Common myeloid progenitor, CD34-positive (primary cell): ENCODE results near the gene KLHL20.

Experiments used
- CTCF ChIA-PET: fragments of 350-600 bp; sonication (Branson Sonifier 250); formaldehyde crosslinking; loops from one replicate; lab custom pipeline; 2021; ENCODE audit warnings: antibody characterized with exemption; lab: Charles Lee
- POLR2A ChIA-PET: fragments of 350-600 bp; sonication (Branson Sonifier 250); formaldehyde crosslinking; loops from one replicate; lab custom pipeline; 2021; ENCODE audit warnings: antibody characterized with exemption; lab: Charles Lee
- DNase-seq, 3 donors: peaks; one replicate each; pipeline versions ENCODE4 v3.0.0 to v3.0.0-alpha.2; 2013
- H3K27ac ChIP-seq, 2 experiments: 1 replicate in 1 of 2; 2 replicates in 1 of 2; pipeline ENCODE4 v1.7.0; 2013; ENCODE audit warnings: inconsistent platforms in 2 of 2, low read length in 2 of 2, mild to moderate bottlenecking in 2 of 2, low read depth in 1 of 2, moderate library complexity in 1 of 2; ENCODE audit not compliant: severe bottlenecking in 2 of 2, insufficient read depth in 1 of 2, poor library complexity in 1 of 2
- H3K27me3 ChIP-seq, 5 experiments: replicated peaks in 2 of 5; 1 replicate in 3 of 5; 2 replicates in 2 of 5; pipeline versions ENCODE4 v1.6.1 to v1.7.0; 2013; ENCODE audit warnings: low read length in 4 of 5, mild to moderate bottlenecking in 2 of 5, moderate library complexity in 2 of 5, inconsistent platforms in 1 of 5; ENCODE audit not compliant: insufficient read depth in 5 of 5, control insufficient read depth in 4 of 5
- H3K36me3 ChIP-seq, 4 experiments: 1 replicate in 2 of 4; 2 replicates in 2 of 4; pipeline versions ENCODE4 v1.6.1 to v1.7.0; 2013; ENCODE audit warnings: low read length in 3 of 4, control low read depth in 1 of 4, mild to moderate bottlenecking in 1 of 4; ENCODE audit not compliant: control insufficient read depth in 4 of 4, insufficient read depth in 4 of 4
- H3K4me1 ChIP-seq, 4 experiments: 1 replicate in 3 of 4; 2 replicates in 1 of 4; pipeline versions ENCODE4 v1.6.1 to v1.7.1; 2013; ENCODE audit warnings: low read length in 3 of 4, mild to moderate bottlenecking in 3 of 4, control low read depth in 1 of 4, inconsistent platforms in 1 of 4, moderate library complexity in 1 of 4; ENCODE audit not compliant: control insufficient read depth in 4 of 4, insufficient read depth in 4 of 4; ENCODE audit errors: control extremely low read depth in 1 of 4
- H3K4me3 ChIP-seq, 7 experiments: 1 replicate in 4 of 7; 2 replicates in 3 of 7; pipeline versions ENCODE4 v1.5.1 to v1.7.0; 2013; ENCODE audit warnings: mild to moderate bottlenecking in 7 of 7, low read length in 6 of 7, moderate library complexity in 6 of 7, inconsistent platforms in 2 of 7, low read depth in 2 of 7, control low read depth in 1 of 7; ENCODE audit not compliant: insufficient read depth in 4 of 7, control insufficient read depth in 1 of 7; ENCODE audit errors: extremely low read depth in 1 of 7
- H3K9me3 ChIP-seq, 5 experiments: 1 replicate in 4 of 5; 2 replicates in 1 of 5; pipeline versions ENCODE4 v1.6.1 to v1.7.1; 2013; ENCODE audit warnings: low read length in 4 of 5, mild to moderate bottlenecking in 2 of 5, inconsistent platforms in 1 of 5, low read depth in 1 of 5, moderate library complexity in 1 of 5; ENCODE audit not compliant: control insufficient read depth in 4 of 5, insufficient read depth in 2 of 5; ENCODE audit errors: control extremely low read depth in 1 of 5
- WGBS: methylation state at CpG from one replicate; pipeline ENCODE4 v1.1.5; 2013; ENCODE audit not compliant: insufficient coverage; 5-methylcytosine and 5-hydroxymethylcytosine counted together

KLHL20 gene

GRCh38 chr1:173821680-173822079, 106.9 kb downstream of the KLHL20 start:
- ChIA-PET CTCF (no interaction called here), POLR2A (no interaction called here)

DNA sequence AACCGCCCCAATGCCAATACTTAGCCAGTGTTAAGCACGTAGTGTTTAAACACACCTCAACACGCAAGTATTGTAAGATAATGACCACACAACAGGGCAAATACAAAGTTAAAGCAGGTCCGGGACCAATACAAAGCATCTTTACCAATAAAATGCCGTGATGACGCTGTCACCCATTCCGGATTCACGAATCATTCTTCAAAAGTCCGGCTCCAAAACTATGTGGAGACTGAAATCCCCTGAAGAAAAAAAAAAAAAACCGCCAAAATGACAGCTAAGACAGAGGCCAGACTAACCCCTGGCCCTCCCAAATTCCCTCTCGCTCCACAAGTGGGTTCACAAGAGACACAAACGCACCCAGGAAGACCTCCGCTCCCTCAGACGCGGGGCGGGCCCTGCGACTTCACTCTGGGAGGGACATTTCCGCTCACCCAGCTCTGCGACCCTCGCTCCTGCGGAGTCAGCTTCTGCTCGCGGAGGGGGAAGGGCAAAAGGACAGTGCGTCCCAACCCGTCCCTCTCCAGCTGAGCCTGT, 109.1 kb downstream of the KLHL20 start:
- WGBS: 0% methylated on average over 20 of the region's 25 CpGs
- peaks cover 0 to 13% (median 1%) of the 10 kb centered on the region in 4 experiments for H3K36me3 ChIP-seq
- DNase-seq: no peak
- no peaks in the 10 kb centered on the region for H3K27me3 ChIP-seq
- H3K4me1 ChIP-seq: peaks cover 9 to 29% (median 10%) of the 10 kb centered on the region in 4 experiments
- no peaks in the 10 kb centered on the region for H3K9me3 ChIP-seq
- peak overlapping the region; percentile 79 to 100 (median 96) for H3K4me3 ChIP-seq
- peak overlapping the region; percentile 84 to 89 for H3K27ac ChIP-seq
- ChIA-PET POLR2A (no interaction called here), CTCF (interaction anchor here (1.0 to 2.0 kb wide), 4 partner anchors 395 to 1082 kb away, joined by 3 to 15 read pairs (median 6); no protein-coding TSS in a partner anchor)

More at GRCh38 chr1:173821680-173822079, 106.9 kb downstream of the KLHL20 start:
- no peak for DNase-seq
- Histone ChIP-seq H3K36me3 (peaks cover 4 to 21% (median 5%) of the 10 kb centered on the region in 4 experiments), H3K4me1 (peaks cover 9 to 21% (median 10%) of the 10 kb centered on the region in 4 experiments), H3K4me3 (no peak overlapping the region), H3K27me3 (no peaks in the 10 kb centered on the region), H3K9me3 (no peaks in the 10 kb centered on the region), H3K27ac (no peak overlapping the region)
- WGBS: 100% methylated on average over 2 of the region's 4 CpGs

DNA sequence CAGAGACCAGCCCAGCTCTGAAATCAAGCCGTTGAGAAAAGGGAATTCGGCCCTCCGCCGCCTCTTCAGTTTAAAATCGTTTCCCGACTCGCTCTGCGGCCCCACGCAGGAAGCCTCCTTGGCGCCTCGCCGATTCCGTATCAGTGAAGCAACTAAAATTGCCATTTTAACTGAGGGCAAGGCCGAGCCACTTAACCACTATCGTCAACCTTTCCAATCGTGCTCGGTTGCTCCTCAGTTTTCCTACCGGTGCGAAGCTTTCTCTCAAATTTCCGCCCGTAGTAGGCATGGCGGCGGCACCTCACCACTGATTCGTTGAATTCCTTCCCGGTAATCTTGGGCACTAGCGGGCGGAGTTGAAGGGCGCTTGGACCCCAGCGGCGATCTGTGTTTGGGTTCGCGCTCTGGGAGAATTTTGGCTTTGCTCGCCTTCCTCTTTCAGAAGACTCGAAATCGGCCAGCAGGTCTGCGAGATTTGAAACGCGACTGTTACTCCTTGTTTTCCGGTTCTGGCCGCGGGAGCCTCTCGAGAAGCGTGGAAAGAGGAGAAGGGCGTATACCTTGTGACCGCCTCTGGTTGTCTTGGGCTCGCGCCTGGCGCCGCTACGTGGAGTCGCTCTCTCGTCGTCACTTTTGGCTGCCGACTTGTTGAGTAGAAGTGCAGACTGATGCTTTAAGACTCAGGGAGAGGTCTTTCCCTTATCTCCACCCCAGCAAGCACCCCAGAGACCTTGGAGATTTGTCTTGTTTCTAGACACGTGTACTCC, 109.7 kb downstream of the KLHL20 start, which contains the start of the genes CENPL and DARS2:
TSS of gene CENPL (minus strand) at position 569 of the 767 bp plus-strand sequence. CDS start 13,584 bp downstream, outside the sequence.
TSS of gene DARS2 (plus strand) at position 359 of the 767 bp plus-strand sequence. CDS start 557 bp downstream, outside the sequence.
- DNase-seq: peak; percentile 98 to 99 (median 99)
- peak within 1 kb of the TSS; percentile 84 to 89 for H3K27ac ChIP-seq
- H3K27me3 ChIP-seq: no peaks in the 10 kb centered on the region
- peak within 1 kb of the TSS; percentile 79 to 100 (median 96) for H3K4me3 ChIP-seq
- peaks cover 9 to 29% (median 10%) of the 10 kb centered on the region in 4 experiments for H3K4me1 ChIP-seq
- H3K9me3 ChIP-seq: no peaks in the 10 kb centered on the region
- ChIA-PET POLR2A (interaction anchor here (1.2 kb wide), 1 partner anchor 44 kb away, joined by 4 read pairs; no protein-coding TSS in a partner anchor), CTCF (interaction anchor here (0.7 to 2.0 kb wide), 7 partner anchors 9 to 1081 kb away, joined by 3 to 15 read pairs (median 5); no protein-coding TSS in a partner anchor)
- H3K36me3 ChIP-seq: peaks cover 0 to 10% (median 0%) of the 10 kb centered on the region in 4 experiments
- under 1% methylated on average over 50 of the region's 55 CpGs for WGBS

DNA sequence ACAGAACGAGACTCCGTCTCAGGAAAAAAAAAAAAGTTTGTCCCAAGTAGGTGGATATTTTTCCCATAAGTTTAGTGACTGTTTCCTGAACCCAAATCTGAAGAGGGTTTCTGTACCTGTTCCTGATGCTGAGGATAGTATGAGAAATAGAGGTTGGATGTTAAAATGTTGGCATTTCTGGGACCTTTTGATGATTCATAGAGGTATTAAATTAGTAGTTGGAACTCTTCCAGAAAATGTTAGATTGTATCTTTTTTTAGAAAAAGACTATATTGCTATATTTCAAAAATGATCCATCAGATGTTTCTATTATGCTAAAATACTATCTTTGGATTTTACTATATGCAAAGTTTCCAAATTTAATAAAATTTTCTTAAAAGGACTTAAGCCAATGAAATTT, 112.8 kb downstream of the KLHL20 start:
- Histone ChIP-seq H3K4me3 (no peak overlapping the region), H3K9me3 (no peaks in the 10 kb centered on the region), H3K27me3 (no peaks in the 10 kb centered on the region), H3K36me3 (peaks cover under 1 to 14% (median 7%) of the 10 kb centered on the region in 4 experiments), H3K4me1 (peaks cover 9 to 23% (median 10%) of the 10 kb centered on the region in 4 experiments), H3K27ac (no peak overlapping the region)
- CTCF ChIA-PET: interaction anchor here (0.8 to 1.2 kb wide), 3 partner anchors 9 to 1084 kb away, joined by 3 to 6 read pairs (median 3); no protein-coding TSS in a partner anchor
- 89% methylated on average over 2 of the region's 2 CpGs for WGBS
- POLR2A ChIA-PET: no interaction called here
- DNase-seq: no peak

DNA sequence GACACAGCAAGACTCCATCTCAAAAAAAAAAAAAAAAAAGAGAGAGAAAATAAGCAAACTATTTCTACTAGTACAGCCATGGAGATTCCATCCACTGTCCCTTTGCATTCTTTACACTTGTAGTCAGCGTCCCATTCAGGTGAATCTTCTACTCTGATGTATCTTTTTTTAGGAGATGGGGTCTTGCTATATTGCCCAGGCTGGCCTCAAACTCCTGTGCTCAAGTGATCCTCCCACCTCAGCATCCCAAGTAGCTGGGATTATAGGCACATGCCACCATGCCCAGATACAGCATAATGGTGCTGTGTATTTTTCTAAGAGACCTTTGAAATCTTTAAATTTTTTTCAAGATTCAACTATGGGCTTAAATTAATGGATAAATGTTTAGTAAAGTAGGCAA, 118.0 kb downstream of the KLHL20 start:
- CTCF ChIA-PET: interaction anchor here (0.5 to 0.6 kb wide), 2 partner anchors 28 to 231 kb away, joined by 3 read pairs; no protein-coding TSS in a partner anchor
- no peaks in the 10 kb centered on the region for H3K4me1 ChIP-seq
- H3K27me3 ChIP-seq: no peaks in the 10 kb centered on the region
- 100% methylated on average over 1 of the region's 1 CpG for WGBS
- no peak overlapping the region for H3K27ac ChIP-seq
- peaks cover 7 to 44% (median 26%) of the 10 kb centered on the region in 4 experiments for H3K36me3 ChIP-seq
- POLR2A ChIA-PET: no interaction called here
- no peaks in the 10 kb centered on the region for H3K9me3 ChIP-seq
- no peak overlapping the region for H3K4me3 ChIP-seq
- no peak for DNase-seq
